ENCODE measurements around the gene UBASH3B.
A peak's percentile ranks its signal among the peaks of the same experiment; 100 is the strongest.

Gene UBASH3B

DNA sequence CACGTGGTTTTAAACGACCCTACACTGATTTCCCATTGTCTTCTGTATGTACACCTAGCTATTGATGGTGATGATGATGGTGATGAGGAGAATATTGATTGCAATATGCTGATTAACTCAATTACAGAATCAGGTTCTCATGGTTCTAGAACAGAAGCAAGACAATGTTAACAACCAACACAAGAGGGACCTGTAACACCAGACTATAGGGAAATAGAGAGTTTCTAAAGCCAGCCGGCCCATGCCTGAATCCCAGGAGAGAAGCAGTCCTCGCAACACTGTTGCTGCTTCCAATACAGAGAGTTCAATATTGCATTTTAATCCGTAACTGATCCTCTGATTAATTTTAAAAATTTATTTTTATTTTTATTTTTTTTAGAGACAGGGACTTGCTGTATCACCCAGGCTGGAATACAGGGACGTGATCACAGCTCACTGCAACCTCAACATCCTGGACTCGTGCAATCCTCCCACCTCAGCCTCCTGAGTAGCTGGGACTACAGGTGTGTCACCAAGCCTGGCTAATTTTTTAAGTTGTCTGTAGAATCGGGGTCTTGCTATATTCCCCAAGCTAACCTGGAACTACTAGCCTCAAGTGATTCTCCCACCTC lies 22.2 kb upstream of the UBASH3B start:
- TF ChIP-seq EZH2phosphoT487 (IDR thresholded peaks at IDR 0.05; ENCODE audit: low read depth) = no peak
- TF ChIP-seq, protein P1, sequence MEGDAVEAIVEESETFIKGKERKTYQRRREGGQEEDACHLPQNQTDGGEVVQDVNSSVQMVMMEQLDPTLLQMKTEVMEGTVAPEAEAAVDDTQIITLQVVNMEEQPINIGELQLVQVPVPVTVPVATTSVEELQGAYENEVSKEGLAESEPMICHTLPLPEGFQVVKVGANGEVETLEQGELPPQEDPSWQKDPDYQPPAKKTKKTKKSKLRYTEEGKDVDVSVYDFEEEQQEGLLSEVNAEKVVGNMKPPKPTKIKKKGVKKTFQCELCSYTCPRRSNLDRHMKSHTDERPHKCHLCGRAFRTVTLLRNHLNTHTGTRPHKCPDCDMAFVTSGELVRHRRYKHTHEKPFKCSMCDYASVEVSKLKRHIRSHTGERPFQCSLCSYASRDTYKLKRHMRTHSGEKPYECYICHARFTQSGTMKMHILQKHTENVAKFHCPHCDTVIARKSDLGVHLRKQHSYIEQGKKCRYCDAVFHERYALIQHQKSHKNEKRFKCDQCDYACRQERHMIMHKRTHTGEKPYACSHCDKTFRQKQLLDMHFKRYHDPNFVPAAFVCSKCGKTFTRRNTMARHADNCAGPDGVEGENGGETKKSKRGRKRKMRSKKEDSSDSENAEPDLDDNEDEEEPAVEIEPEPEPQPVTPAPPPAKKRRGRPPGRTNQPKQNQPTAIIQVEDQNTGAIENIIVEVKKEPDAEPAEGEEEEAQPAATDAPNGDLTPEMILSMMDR (IDR thresholded peaks at IDR 0.05; ENCODE audit: low read depth, low read length) = peak; percentile 77
- Histone ChIP-seq H3K36me3 (replicated peaks; ENCODE audit: low read depth, low read length) (no peaks in the 10 kb centered on the region), H3K79me2 (ENCODE audit: low read length) (no peaks in the 10 kb centered on the region), H3K4me1 (ENCODE audit: low read length) (peaks cover 30% of the 10 kb centered on the region), H4K20me1 (ENCODE audit: insufficient read depth, low read length) (no peaks in the 10 kb centered on the region), H3K9ac (ENCODE audit: low read length) (no peak overlapping the region), H3K4me3 (ENCODE audit: low read length) (no peak overlapping the region), H3K27ac (ENCODE audit: low read length) (no peak overlapping the region), H3K9me3 (ENCODE audit: insufficient read depth, low read length) (no peaks in the 10 kb centered on the region), H2AFZ (ENCODE audit: low read depth, low read length) (no peak overlapping the region), H3K4me2 (ENCODE audit: low read length) (no peak overlapping the region), H3K27me3 (ENCODE audit: low read depth, low read length) (no peaks in the 10 kb centered on the region)

DNA sequence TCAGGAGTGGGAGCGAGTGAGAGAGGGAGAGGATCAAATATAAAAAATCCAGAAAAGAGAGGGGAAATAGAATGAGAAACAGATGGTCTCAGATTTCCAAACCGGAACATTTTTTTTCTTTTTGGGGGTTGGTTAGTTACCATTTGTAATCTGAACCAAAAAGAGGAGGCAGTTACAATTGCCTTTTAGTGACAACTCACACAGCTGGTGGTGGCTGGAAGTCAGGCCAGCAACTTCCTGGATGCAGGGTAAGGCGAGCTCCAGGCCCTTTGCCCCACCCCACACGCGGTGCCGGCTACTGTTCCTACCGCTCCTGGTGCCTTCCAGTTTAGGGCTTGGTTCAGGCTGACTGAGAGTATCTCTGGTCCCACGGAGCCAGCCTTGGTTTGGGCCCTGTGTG lies 21.0 kb upstream of the UBASH3B start:
- Histone ChIP-seq H3K36me3 (replicated peaks; ENCODE audit: low read depth, low read length) (no peaks in the 10 kb centered on the region), H2AFZ (ENCODE audit: low read depth, low read length) (no peak overlapping the region), H3K4me1 (ENCODE audit: low read length) (peaks cover 19% of the 10 kb centered on the region), H3K9me3 (ENCODE audit: insufficient read depth, low read length) (no peaks in the 10 kb centered on the region), H3K27ac (ENCODE audit: low read length) (no peak overlapping the region), H3K27me3 (ENCODE audit: low read depth, low read length) (no peaks in the 10 kb centered on the region), H3K79me2 (ENCODE audit: low read length) (no peaks in the 10 kb centered on the region), H3K4me3 (ENCODE audit: low read length) (no peak overlapping the region), H3K9ac (ENCODE audit: low read length) (no peak overlapping the region), H4K20me1 (ENCODE audit: insufficient read depth, low read length) (no peaks in the 10 kb centered on the region), H3K4me2 (ENCODE audit: low read length) (no peak overlapping the region)
- TF ChIP-seq, protein P1 (IDR thresholded peaks at IDR 0.05; ENCODE audit: low read depth, low read length) = no peak
- TF ChIP-seq EZH2phosphoT487 (IDR thresholded peaks at IDR 0.05; ENCODE audit: low read depth) = no peak

- Histone ChIP-seq H3K4me2 (ENCODE audit: low read length) (no peak overlapping the region), H3K4me3 (ENCODE audit: low read length) (no peak overlapping the region), H3K9ac (ENCODE audit: low read length) (no peak overlapping the region), H3K27ac (ENCODE audit: low read length) (no peak overlapping the region), H3K36me3 (replicated peaks; ENCODE audit: low read depth, low read length) (no peaks in the 10 kb centered on the region), H3K9me3 (ENCODE audit: insufficient read depth, low read length) (no peaks in the 10 kb centered on the region), H3K27me3 (ENCODE audit: low read depth, low read length) (peaks cover 1% of the 10 kb centered on the region), H2AFZ (ENCODE audit: low read depth, low read length) (no peak overlapping the region), H4K20me1 (ENCODE audit: insufficient read depth, low read length) (no peaks in the 10 kb centered on the region), H3K4me1 (ENCODE audit: low read length) (peaks cover 9% of the 10 kb centered on the region), H3K79me2 (ENCODE audit: low read length) (no peaks in the 10 kb centered on the region)
- TF ChIP-seq, protein P1 (IDR thresholded peaks at IDR 0.05; ENCODE audit: low read depth, low read length) = no peak
Measured at GRCh38 chr11:122637541-122637940, 18.0 kb upstream of the UBASH3B start.

GRCh38 chr11:122642472-122642922 lies 13.0 kb upstream of the UBASH3B start:
- H3K27ac ChIP-seq (ENCODE audit: low read length) = no peak overlapping the region
- H4K20me1 ChIP-seq (ENCODE audit: insufficient read depth, low read length) = no peaks in the 10 kb centered on the region
- peaks cover 7% of the 10 kb centered on the region for H3K27me3 ChIP-seq (ENCODE audit: low read depth, low read length)
- no peak overlapping the region for H3K4me2 ChIP-seq (ENCODE audit: low read length)
- no peak overlapping the region for H3K4me3 ChIP-seq (ENCODE audit: low read length)
- no peak overlapping the region for H2AFZ ChIP-seq (ENCODE audit: low read depth, low read length)
- no peak overlapping the region for H3K9ac ChIP-seq (ENCODE audit: low read length)
- H3K79me2 ChIP-seq (ENCODE audit: low read length) = no peaks in the 10 kb centered on the region
- peaks cover 8% of the 10 kb centered on the region for H3K4me1 ChIP-seq (ENCODE audit: low read length)
- H3K9me3 ChIP-seq (ENCODE audit: insufficient read depth, low read length) = no peaks in the 10 kb centered on the region
- TF ChIP-seq EZH2phosphoT487 (IDR thresholded peaks at IDR 0.05; ENCODE audit: low read depth) = no peak
- TF ChIP-seq, protein P1 (IDR thresholded peaks at IDR 0.05; ENCODE audit: low read depth, low read length) = no peak
- no peaks in the 10 kb centered on the region for H3K36me3 ChIP-seq (replicated peaks; ENCODE audit: low read depth, low read length)
